ENCODE data around the gene DNAJC16.
"Not testable (repeated sequence)": the region's sequence is repeated elsewhere in the genome, so short reads cannot be mapped to it uniquely, and the experiment has no call there.

DNA sequence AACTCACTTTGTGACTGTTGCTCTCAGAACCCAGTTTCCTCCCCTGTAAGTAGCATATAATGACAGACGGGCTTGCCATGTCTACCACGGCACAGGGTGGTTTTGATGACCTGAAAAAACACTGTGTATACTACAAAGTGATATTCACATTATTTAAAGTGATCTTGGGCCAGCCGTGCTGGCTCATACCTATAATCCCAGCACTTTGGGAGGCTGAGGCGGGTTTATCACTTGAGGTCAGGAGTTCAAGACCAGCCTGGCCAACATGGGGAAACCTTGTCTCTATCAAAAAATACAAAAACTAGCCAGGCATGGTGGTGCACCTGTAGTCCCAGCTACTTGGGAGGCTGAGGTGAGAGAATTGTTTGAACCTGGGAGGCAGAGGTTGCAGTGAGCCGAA lies 12.1 kb upstream of the DNAJC16 start:
- not testable (repeated sequence) for TF ChIP-seq ZNF70 (CRISPR knock-in tag; IDR thresholded peaks at IDR 0.05); POU6F1 (CRISPR knock-in tag; IDR thresholded peaks at IDR 0.05; ENCODE audit: borderline replicate concordance, low read depth); TOX (CRISPR knock-in tag; IDR thresholded peaks at IDR 0.05; ENCODE audit: borderline replicate concordance); TSHZ2 (CRISPR knock-in tag; IDR thresholded peaks at IDR 0.05); ZFP30 (CRISPR knock-in tag; IDR thresholded peaks at IDR 0.05); CREB5 (CRISPR knock-in tag; IDR thresholded peaks at IDR 0.05; ENCODE audit: low read depth)

Measured in SK-N-SH treated with all-trans-retinoic acid at 6 μM for 48 hours (cell line).